Nephron (organoid): ENCODE data around the gene CEND1.

ENCODE experiments used
- H3K27ac Mint-ChIP-seq, 3 experiments: 2 replicates each; pipeline ENCODE4 v1.8.0; 2020; ENCODE audit warnings: mixed read lengths in 3 of 3, mild to moderate bottlenecking in 2 of 3, moderate library complexity in 1 of 3
- H3K27me3 Mint-ChIP-seq: 2 replicates; pipeline ENCODE4 v1.8.0; 2021; ENCODE audit warnings: low read depth, mild to moderate bottlenecking, moderate library complexity, mixed read lengths
- H3K36me3 Mint-ChIP-seq: 2 replicates; pipeline ENCODE4 v1.8.0; 2020; ENCODE audit warnings: low read depth, mixed read lengths
- H3K4me1 Mint-ChIP-seq: 2 replicates; pipeline ENCODE4 v1.8.0; 2020; ENCODE audit warnings: mixed read lengths
- H3K4me3 Mint-ChIP-seq, 3 experiments: 2 replicates each; pipeline ENCODE4 v1.8.0; 2020; ENCODE audit warnings: mild to moderate bottlenecking in 3 of 3, mixed read lengths in 3 of 3, moderate library complexity in 2 of 3
- H3K9me3 Mint-ChIP-seq: 2 replicates; pipeline ENCODE4 v1.8.0; 2020; ENCODE audit warnings: mixed read lengths
- CTCF ChIP-seq, 3 experiments: fragments of 200-600 bp; sonication (generic); IDR thresholded peaks; one replicate each; pipeline ENCODE4 v1.5.0; 2021; ENCODE audit warnings: antibody characterized with exemption in 3 of 3; ENCODE audit not compliant: unreplicated experiment in 3 of 3

Gene CEND1

GRCh38 chr11:774873-775592 is 14.9 kb downstream of the CEND1 start:
- no peak overlapping the region for H3K27ac Mint-ChIP-seq
- H3K36me3 Mint-ChIP-seq: no peaks in the 10 kb centered on the region
- H3K4me3 Mint-ChIP-seq: peak overlapping the region; percentile 76 to 85 (median 83)
- H3K9me3 Mint-ChIP-seq: no peaks in the 10 kb centered on the region
- peaks cover 4% of the 10 kb centered on the region for H3K4me1 Mint-ChIP-seq
- no peaks in the 10 kb centered on the region for H3K27me3 Mint-ChIP-seq
- no peak for TF ChIP-seq CTCF (IDR thresholded peaks at IDR 0.05; ENCODE audit: unreplicated experiment in 3 of 3)

- TF ChIP-seq CTCF (IDR thresholded peaks at IDR 0.05; ENCODE audit: unreplicated experiment in 3 of 3): no peak
- Mint-ChIP-seq H3K27me3 (no peaks in the 10 kb centered on the region), H3K4me1 (peaks cover 4% of the 10 kb centered on the region), H3K4me3 (no peak overlapping the region), H3K9me3 (no peaks in the 10 kb centered on the region), H3K27ac (no peak overlapping the region), H3K36me3 (peaks cover 7% of the 10 kb centered on the region)
Observed at GRCh38 chr11:773830-774229, 16.1 kb downstream of the CEND1 start.

GRCh38 chr11:773425-773824 is 16.5 kb downstream of the CEND1 start:
- peaks cover 7% of the 10 kb centered on the region for H3K36me3 Mint-ChIP-seq
- H3K27ac Mint-ChIP-seq: no peak overlapping the region
- H3K4me3 Mint-ChIP-seq: no peak overlapping the region
- peaks cover 4% of the 10 kb centered on the region for H3K4me1 Mint-ChIP-seq
- H3K9me3 Mint-ChIP-seq: no peaks in the 10 kb centered on the region
- no peaks in the 10 kb centered on the region for H3K27me3 Mint-ChIP-seq
- TF ChIP-seq CTCF (IDR thresholded peaks at IDR 0.05; ENCODE audit: unreplicated experiment in 3 of 3): no peak

GRCh38 chr11:772429-773390 is 17.2 kb downstream of the CEND1 start:
- no peak overlapping the region for H3K27ac Mint-ChIP-seq
- no peaks in the 10 kb centered on the region for H3K27me3 Mint-ChIP-seq
- TF ChIP-seq CTCF (IDR thresholded peaks at IDR 0.05; ENCODE audit: unreplicated experiment in 3 of 3): no peak
- no peak overlapping the region for H3K4me3 Mint-ChIP-seq
- H3K9me3 Mint-ChIP-seq: no peaks in the 10 kb centered on the region
- H3K4me1 Mint-ChIP-seq: peaks cover 4% of the 10 kb centered on the region
- H3K36me3 Mint-ChIP-seq: peaks cover 7% of the 10 kb centered on the region

GRCh38 chr11:771617-772204 is 18.2 kb downstream of the CEND1 start:
- Mint-ChIP-seq H3K27ac (no peak overlapping the region), H3K36me3 (peaks cover 12% of the 10 kb centered on the region), H3K4me3 (no peak overlapping the region), H3K4me1 (peaks cover 4% of the 10 kb centered on the region), H3K27me3 (no peaks in the 10 kb centered on the region), H3K9me3 (no peaks in the 10 kb centered on the region)
- no peak for TF ChIP-seq CTCF (IDR thresholded peaks at IDR 0.05; ENCODE audit: unreplicated experiment in 3 of 3)
